HepG2 (cell line): Measurements from ENCODE around the gene SRP14. TPM values are rescaled to one million over a fixed set of nuclear protein-coding genes. Genes with fewer than 3 reads are reported as not detected.

Source experiments
- BORCS8-MEF2B ChIP-seq: sonication (generic); formaldehyde crosslinking; IDR thresholded peaks from 2 replicates; pipeline ENCODE4 v1.8.0; 2022; ENCODE audit warnings: mild to moderate bottlenecking, missing genetic modification reagents
- CHD4 ChIP-seq: fragments of 200-600 bp; sonication (generic); IDR thresholded peaks from 2 replicates; pipeline ENCODE4 v1.7.0; 2017; ENCODE audit warnings: mild to moderate bottlenecking, low read length, borderline replicate concordance
- DNMT3B ChIP-seq: conservative IDR thresholded peaks from 2 replicates; pipeline ENCODE4 v1.6.1; 2016; ENCODE audit warnings: missing biosample characterization, control low read depth
- FOXJ3 ChIP-seq: sonication (generic); formaldehyde crosslinking; IDR thresholded peaks from 2 replicates; pipeline ENCODE4 v1.4.0; 2020; ENCODE audit warnings: missing genetic modification reagents, mild to moderate bottlenecking, borderline replicate concordance
- KLF16 ChIP-seq, 2 experiments: sonication (generic) in 1 of 2; formaldehyde crosslinking in 1 of 2; IDR thresholded peaks; 2 replicates each; pipeline versions ENCODE4 v1.6.1 to v1.8.0; 2016 to 2023; ENCODE audit warnings: missing genetic modification reagents in 2 of 2, missing compliant biosample characterization in 1 of 2
- MTA1 ChIP-seq: sonication (generic); formaldehyde crosslinking; IDR thresholded peaks from 2 replicates; pipeline ENCODE4 v1.4.0; 2020; ENCODE audit warnings: missing genetic modification reagents, mild to moderate bottlenecking, borderline replicate concordance
- NCOA1 ChIP-seq: sonication (generic); formaldehyde crosslinking; IDR thresholded peaks from 2 replicates; pipeline ENCODE4 v1.9.0; 2021; ENCODE audit warnings: missing genetic modification reagents
- NRL ChIP-seq: sonication (generic); formaldehyde crosslinking; IDR thresholded peaks from 2 replicates; pipeline ENCODE4 v1.5.0; 2020; ENCODE audit warnings: missing genetic modification reagents, mild to moderate bottlenecking, moderate library complexity, borderline replicate concordance
- RFXANK ChIP-seq: IDR thresholded peaks from 2 replicates; pipeline ENCODE4 v1.6.1; 2016
- RXRA ChIP-seq: sonication (generic); formaldehyde crosslinking; IDR thresholded peaks from 2 replicates; pipeline ENCODE4 v1.5.1; 2020; ENCODE audit warnings: missing genetic modification reagents
- SMAD3 ChIP-seq: sonication (generic); formaldehyde crosslinking; IDR thresholded peaks from 2 replicates; pipeline ENCODE4 v1.4.0; 2020; ENCODE audit warnings: missing genetic modification reagents
- SOX5 ChIP-seq: IDR thresholded peaks from 2 replicates; pipeline ENCODE4 v1.6.1; 2016; ENCODE audit warnings: borderline replicate concordance
- STAT6 ChIP-seq: sonication (generic); formaldehyde crosslinking; IDR thresholded peaks from 2 replicates; pipeline ENCODE4 v1.4.0; 2020; ENCODE audit warnings: missing genetic modification reagents, mild to moderate bottlenecking, borderline replicate concordance
- TAF1 ChIP-seq: sonication (generic); formaldehyde crosslinking; IDR thresholded peaks from 2 replicates; pipeline ENCODE4 v1.4.0; 2020; ENCODE audit warnings: missing genetic modification reagents
- TFDP1 ChIP-seq: IDR thresholded peaks from 2 replicates; pipeline ENCODE4 v1.6.1; 2016; ENCODE audit warnings: missing compliant biosample characterization, missing genetic modification reagents, borderline replicate concordance
- ZHX1 ChIP-seq: sonication (generic); formaldehyde crosslinking; IDR thresholded peaks from 2 replicates; pipeline ENCODE4 v1.8.1; 2022; ENCODE audit warnings: low read depth, mild to moderate bottlenecking, missing genetic modification reagents
- ZKSCAN8 ChIP-seq: IDR thresholded peaks from 2 replicates; pipeline ENCODE4 v1.6.1; 2016; ENCODE audit warnings: borderline replicate concordance, missing genetic modification reagents, missing compliant biosample characterization
- polyA plus RNA-seq, 8 experiments: library from polyadenylated mRNA; depleted of rRNA in 3 of 8; stranded (reverse) in 7 of 8; unstranded in 1 of 8; fragments of >200 nt; fragmentation: Illumina TruSeq in 4 of 8; extraction: Trizol in 4 of 8; gene quantifications; 2 replicates each; pipeline versions ENCODE4 v1.2.1 to v1.2.3, GENCODE V29; 2011 to 2016; ENCODE audit warnings: low read depth in 4 of 8, missing spikeins in 1 of 8, mixed read lengths in 1 of 8; ENCODE audit not compliant: insufficient read depth in 1 of 8
- total RNA-seq, 5 experiments: library from RNA; depleted of rRNA; stranded (reverse); fragments of >200 nt; fragmentation: Illumina TruSeq; extraction: Trizol; gene quantifications; 2 replicates each; pipeline ENCODE4 v1.2.3, GENCODE V29; 2016; ENCODE audit warnings: low read depth in 1 of 5
- TF ChIP-seq, protein P1 (sequence below): IDR thresholded peaks from 2 replicates; pipeline ENCODE4 v1.6.1; 2016
- TF ChIP-seq, protein P2 (sequence below): sonication (generic); formaldehyde crosslinking; IDR thresholded peaks from 2 replicates; pipeline ENCODE4; 2020; ENCODE audit warnings: missing genetic modification reagents, mild to moderate bottlenecking, borderline replicate concordance

SRP14 gene
- total and polyA plus RNA-seq, 2 of the 13 experiments (the other 11 are each of a cell fraction or from before 2014, with no cell fraction given) = 208 to 356 TPM

DNA sequence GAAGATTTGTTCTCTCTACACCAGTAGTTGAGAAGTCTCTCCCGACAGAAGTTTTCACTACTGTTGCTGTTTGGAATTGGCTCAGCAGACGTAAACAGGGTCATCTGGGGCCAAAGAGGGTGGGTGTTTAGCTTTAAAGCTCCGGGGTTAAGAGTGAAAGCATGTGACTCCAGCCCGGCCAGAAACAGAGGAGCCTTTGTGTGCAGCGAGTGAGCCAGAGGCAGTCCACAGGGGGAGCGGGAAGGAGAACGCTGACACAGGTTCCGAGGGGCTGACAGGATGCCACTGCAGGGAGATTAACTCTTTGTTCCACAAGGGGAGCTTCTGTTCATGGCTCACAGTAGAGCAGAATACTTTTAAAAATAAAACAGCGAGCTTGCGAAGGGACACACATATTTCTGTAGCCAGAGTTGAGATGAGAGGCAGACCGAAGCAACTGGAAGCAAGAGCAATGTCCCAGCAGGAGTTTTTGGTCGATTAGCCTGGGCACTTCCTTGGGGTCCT, 42.8 kb upstream of the SRP14 start (continued):
- TF ChIP-seq ZHX1 (CRISPR knock-in tag) (no peak), NCOA1 (CRISPR knock-in tag) (0 out of 2 replicates have a peak, but pooled peaks have one; percentile 9), BORCS8-MEF2B (no peak), KLF16 (CRISPR knock-in tag; IDR thresholded peaks at IDR 0.05) (peak in 1 of 2 experiments; percentile 68; a peak in 2 of 4 replicates), SMAD3 (peak; percentile 83), MTA1 (CRISPR knock-in tag) (peak; percentile 20; the same call in 1 of the 2 replicates), CHD4 (no peak), TFDP1 (peak; percentile 78; the same call in 1 of the 2 replicates), TAF1 (CRISPR knock-in tag) (peak; percentile 49; the same call in 1 of the 2 replicates), NRL (CRISPR knock-in tag) (no peak), RFXANK (CRISPR knock-in tag) (0 out of 2 replicates have a peak, but pooled peaks have one; percentile 35), DNMT3B (CRISPR knock-in tag) (no peak), RXRA (CRISPR knock-in tag) (peak; percentile 98), ZKSCAN8 (CRISPR knock-in tag) (0 out of 2 replicates have a peak, but pooled peaks have one; percentile 30), SOX5 (peak; percentile 77; the same call in 1 of the 2 replicates), STAT6 (0 out of 2 replicates have a peak, but pooled peaks have one; percentile 29), FOXJ3 (CRISPR knock-in tag) (peak; percentile 78; the same call in 1 of the 2 replicates)
- TF ChIP-seq, protein P1, sequence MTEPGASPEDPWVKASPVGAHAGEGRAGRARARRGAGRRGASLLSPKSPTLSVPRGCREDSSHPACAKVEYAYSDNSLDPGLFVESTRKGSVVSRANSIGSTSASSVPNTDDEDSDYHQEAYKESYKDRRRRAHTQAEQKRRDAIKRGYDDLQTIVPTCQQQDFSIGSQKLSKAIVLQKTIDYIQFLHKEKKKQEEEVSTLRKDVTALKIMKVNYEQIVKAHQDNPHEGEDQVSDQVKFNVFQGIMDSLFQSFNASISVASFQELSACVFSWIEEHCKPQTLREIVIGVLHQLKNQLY = peak; percentile 83
- TF ChIP-seq, protein P2, sequence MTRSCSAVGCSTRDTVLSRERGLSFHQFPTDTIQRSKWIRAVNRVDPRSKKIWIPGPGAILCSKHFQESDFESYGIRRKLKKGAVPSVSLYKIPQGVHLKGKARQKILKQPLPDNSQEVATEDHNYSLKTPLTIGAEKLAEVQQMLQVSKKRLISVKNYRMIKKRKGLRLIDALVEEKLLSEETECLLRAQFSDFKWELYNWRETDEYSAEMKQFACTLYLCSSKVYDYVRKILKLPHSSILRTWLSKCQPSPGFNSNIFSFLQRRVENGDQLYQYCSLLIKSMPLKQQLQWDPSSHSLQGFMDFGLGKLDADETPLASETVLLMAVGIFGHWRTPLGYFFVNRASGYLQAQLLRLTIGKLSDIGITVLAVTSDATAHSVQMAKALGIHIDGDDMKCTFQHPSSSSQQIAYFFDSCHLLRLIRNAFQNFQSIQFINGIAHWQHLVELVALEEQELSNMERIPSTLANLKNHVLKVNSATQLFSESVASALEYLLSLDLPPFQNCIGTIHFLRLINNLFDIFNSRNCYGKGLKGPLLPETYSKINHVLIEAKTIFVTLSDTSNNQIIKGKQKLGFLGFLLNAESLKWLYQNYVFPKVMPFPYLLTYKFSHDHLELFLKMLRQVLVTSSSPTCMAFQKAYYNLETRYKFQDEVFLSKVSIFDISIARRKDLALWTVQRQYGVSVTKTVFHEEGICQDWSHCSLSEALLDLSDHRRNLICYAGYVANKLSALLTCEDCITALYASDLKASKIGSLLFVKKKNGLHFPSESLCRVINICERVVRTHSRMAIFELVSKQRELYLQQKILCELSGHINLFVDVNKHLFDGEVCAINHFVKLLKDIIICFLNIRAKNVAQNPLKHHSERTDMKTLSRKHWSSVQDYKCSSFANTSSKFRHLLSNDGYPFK (CRISPR knock-in tag) = no peak
